GM19468 (cell line): ENCODE measurements around the gene WFIKKN1.

Experiments used
- ATAC-seq: cut with Tn5 transposase; IDR thresholded peaks from one replicate; pipeline ENCODE4 v1.9.1; 2021; ENCODE audit warnings: mild to moderate bottlenecking, moderate library complexity, moderate number of reproducible peaks; ENCODE audit not compliant: unreplicated experiment; ENCODE audit errors: extremely low read depth

WFIKKN1 gene

DNA sequence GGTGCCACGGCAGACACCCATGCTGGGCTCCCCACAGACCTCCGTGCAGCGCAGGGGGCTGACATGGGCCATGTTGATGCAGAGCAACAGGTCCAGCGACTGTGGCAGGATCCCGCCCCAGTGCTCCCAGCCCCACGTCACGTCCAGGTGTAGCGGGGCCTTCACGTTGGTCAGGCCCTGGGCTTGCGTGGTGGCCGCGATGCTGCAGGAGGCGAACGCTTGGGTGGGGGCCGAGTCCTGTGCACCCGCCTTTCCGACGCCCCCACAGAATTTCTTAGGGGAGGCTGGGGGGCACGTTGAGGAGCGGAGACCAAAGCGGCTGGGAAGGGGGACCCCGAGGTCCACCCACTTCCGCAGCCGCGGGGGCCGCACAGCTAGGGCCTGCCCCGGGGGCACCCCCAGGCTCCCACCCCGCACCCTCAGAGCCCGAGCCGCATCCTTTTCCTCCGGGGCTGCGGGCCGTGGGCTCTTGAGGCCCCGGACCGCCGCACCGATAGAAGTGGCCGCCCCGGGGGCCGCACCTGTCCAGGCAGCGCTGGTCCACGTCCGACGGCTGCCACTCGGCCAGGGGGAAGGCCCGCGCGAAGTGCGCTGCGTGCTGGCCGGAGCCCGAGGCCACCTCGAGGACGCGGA lies 4.9 kb downstream of the WFIKKN1 start:
- ATAC-seq, result no peak

DNA sequence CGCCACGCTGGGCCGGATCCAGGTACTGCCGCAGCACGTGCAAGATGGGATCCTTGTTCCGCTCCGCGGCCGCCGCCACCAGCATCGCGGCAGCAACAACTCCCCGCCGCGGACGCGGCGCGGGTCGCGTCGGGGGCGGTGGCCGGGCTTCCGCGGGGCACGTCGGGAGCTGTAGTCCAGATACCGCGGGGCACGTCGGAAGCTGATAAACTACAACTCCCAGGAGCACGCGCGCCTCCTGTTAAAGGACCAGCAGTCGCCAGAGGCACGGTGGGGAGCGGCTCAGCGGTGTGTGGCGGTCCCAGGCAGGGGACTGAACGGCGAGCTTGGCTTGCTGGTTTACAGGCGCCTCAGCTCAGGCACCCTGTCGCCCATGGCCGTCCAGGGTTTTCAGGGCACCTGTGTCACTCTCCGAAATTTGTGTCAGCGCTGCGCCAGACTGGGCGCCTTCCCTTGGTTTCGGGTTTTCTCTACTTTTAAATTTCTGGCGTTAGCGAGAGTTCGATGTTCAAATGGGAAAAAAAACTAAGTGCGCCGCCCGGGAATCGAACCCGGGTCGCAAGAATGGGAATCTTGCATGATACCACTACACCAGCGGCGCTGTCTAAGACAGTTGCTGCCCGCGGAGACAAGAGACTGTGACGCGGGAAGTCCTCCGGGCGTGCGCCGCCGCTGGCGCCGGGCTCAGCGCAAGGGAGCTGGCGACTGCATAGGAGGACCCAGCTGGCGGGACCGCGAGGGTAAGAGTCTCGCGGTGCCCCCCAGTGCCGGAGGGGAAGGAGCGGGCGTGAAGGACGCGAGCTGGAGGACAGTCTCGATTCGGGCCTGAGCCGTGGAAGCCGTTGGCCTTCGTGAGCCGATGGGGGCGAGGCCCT lies 5.7 kb downstream of the WFIKKN1 start, which contains the start of gene METTL26:
TSS of gene METTL26 (minus strand) at position 100 of the 875 bp plus-strand sequence. CDS start at position 85, 15 bp downstream.
- ATAC-seq, result peak; percentile 40

GRCh38 chr16:637081-638018 lies 6.6 kb downstream of the WFIKKN1 start:
- ATAC-seq, result no peak

DNA sequence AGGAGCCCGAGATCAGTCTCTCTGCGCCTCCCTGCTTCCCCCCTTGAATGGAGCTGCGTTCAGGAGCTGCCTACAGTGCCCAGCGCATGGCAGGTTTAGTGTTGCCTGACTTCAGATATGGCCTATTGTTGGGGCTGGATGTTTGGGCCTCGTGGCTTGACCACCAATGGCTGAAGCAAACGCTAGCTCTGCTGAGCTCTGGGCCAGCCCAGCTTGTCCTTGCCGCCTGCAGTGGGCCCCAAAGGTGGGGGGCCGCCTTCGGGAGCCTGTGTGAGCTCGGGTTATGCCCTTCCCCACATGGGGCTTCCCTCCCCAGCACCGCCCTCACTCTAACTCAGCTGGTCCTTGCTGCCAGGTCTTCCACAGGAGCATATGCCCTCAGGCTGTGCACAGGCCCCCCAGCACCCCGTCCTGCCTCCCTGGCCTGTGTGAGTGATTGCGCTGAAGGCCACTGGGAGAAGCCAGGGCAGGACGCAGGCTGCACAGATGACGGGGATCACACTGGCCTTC lies 7.3 kb downstream of the WFIKKN1 start:
- ATAC-seq, result no peak

DNA sequence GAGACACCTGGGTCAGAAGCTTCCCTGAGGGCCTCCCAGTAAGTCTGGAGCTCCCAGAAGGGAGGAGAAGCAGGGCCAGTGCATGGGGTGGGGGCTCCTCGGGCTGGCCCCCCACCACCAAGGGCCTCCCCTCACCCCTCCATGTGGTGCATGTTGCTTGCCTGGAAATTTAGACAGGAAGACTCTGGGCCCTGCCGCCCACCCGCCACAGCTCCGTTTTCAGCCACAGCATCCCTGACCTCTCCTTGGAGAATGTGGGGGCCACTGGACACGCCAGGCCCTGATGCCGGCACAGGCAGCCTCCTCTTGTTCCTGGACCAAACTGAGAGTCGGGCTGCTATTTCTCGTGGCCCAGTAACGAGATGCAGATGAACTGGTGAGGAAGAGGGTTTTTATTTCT lies 8.1 kb downstream of the WFIKKN1 start:
- no peak for ATAC-seq

- no peak for ATAC-seq
Measured at GRCh38 chr16:640614-641013, 9.8 kb downstream of the WFIKKN1 start.

DNA sequence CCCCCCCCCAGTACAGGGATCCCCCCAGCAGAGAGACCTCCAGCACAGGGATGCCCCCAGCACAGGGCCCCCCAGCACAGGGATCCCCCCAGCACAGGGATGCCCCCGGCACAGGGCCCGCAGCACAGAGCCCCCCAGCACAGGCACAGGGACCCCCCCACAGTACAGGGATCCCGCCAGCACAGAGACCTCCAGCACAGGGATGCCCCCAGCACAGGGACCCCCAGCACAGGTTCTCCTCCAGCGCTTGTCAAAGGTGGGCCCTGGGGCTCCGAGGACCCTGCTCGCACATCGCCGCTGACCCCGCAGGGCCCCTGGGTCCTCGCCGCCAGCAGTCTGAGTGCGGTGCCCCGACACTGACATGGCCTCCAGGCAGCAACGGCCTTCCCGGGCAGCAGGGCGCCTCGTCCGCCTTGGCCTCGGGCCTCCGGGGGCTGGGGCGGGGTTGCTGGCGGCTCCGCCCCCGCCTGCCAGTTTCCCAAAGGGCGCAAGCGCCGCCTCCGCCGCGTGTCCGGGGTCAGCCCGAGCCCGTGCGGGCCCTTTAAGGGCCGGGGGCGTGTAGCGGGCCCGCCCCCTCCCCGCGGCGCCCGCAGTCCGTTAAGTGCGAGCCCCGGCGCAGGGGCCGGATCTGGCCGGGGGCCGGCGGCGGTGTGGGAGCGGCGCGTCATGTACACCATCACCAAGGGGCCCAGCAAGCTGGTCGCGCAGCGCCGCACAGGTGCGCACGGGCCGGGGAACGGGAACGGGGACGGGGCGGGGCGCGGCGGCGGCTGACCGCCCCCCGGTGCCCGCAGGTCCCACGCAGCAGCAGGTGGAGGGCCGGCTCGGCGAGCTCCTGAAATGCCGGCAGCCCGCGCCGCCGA lies 10.8 kb downstream of the WFIKKN1 start, which contains the start of gene MCRIP2:
TSS of gene MCRIP2 (plus strand) at position 503 of the 863 bp plus-strand sequence. CDS start at position 667, 164 bp downstream.
- peak; percentile 24 for ATAC-seq

GRCh38 chr16:642189-643049 lies 11.6 kb downstream of the WFIKKN1 start:
- peak; percentile 1 for ATAC-seq

DNA sequence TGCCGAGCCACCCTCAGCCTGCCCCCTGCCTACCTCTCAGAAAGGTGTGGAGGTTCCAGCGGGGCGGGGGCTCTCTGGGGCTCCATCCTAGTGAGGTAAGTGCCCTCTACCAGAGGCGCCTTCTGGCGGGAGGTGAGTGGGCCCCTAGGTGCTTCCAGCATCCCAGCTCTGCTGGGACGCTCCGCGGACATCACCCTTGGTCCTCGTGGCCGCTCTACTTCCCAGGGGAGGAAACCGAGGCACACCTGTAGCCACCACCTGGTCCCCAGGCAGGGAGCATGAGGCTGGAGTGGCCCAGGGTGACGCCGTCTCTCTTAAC lies 12.2 kb downstream of the WFIKKN1 start:
- ATAC-seq, result no peak

DNA sequence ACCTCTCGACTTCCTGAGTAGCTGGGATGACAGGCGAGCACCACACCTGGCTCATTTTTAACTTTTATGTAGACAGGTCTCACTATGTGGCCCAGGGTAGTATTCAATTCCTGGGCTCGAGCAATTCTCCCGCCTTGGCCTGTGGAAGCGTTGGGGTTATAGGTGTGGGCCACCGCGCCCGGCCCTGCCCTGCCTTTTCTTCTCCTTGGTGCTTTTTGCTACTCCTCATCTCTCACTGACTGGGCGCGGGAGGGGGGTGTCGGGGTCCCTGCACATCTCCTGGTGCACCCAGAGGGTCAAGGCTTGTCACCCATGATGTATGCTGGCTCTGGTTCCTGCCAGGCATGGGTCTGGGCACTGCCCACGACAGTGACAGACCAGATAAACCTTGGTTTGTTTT lies 13.8 kb downstream of the WFIKKN1 start:
- ATAC-seq, result no peak

DNA sequence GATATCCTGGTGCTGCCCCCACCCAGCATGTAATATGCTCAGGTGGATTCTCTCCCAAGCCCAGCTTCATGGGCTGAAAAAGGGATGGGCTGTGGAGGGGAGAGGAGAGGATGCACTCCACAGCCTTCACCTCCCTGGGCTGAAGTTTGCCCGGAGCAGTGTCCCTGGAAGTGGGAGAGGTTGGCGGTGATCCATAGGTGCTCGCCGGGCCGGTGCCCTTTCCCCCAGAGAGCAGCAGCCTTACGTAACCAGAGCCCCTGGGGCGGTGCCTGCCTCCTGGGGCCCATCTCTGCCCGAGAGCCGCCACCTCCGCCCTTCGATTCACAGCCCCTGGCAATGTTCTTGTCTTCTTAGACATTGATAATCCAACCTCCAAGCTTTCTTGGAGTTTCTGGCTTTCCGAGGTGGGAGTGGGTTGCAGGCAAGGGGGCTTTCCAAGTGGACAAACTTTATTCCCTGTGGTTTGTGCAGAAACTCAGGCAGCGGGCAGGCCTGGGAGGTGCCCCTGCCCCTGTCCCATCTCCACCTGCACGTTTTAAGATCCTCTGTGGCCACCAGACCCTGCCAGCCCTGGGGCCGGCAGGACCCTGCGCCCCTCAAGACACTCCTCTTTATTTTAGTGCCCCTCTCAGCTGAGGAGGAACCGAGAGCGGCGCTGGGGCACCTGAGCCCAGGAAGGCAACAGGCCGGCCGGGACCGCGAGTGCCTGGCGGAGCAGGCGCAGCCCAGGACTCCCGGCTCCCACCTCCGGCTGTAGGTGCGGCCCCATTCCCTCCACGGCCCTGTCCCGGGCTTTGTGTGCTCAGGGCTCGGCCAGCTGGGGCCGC lies 15.3 kb downstream of the WFIKKN1 start:
- no peak for ATAC-seq

DNA sequence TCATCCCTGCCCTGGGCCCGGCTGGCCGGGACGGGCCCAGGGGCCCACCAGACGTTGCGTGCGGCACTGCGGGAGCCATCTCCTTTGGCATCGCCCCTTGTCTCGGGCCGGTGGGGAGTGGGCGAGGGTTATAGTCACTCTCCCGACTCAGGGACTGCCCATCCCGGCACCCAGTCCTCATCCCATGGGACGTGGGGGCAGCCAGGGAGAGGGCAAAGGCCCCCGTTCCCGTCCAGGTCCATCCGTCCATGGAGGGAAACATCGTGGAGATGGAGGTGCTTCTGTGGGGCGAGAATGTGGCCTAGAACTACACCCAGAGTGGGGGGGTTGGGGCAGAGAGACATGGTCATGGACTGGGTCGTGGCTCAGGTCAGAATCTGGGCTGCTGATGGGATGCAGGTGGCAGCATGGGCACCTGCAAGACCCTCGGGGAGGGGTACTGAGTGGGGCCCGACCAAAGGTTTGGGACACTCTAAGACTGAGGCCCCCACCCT lies 15.9 kb downstream of the WFIKKN1 start:
- no peak for ATAC-seq

DNA sequence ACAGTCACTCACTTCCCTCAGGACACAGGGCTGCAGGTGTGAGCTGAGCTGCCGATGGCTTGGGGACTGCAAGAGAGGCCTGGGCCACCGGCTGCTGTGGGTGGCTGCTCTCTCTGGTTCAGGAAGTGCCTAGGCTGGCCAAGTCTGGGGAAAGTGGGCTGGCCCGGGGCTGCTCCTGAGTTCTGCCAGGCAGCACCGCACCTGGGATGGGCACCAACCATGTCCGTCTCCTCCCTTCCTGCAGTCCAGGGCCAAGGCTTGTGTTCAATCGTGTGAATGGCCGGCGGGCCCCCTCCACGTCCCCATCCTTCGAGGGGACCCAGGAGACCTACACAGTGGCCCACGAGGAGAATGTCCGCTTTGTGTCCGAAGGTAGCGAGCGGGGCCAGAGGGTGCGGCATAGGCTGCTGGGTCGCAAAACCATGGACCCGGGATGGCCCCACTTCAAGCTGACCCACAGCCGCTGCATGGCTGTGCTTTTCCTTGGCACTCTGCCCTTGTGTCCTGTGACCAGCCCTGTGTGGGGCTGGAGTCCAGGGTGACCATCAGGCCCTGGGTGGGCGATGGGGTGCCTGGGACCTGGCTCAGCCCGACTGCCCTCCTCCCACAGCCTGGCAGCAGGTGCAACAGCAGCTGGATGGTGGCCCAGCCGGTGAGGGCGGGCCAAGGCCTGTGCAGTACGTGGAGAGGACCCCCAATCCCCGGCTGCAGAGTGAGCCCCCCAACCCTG lies 16.6 kb downstream of the WFIKKN1 start:
- no peak for ATAC-seq

DNA sequence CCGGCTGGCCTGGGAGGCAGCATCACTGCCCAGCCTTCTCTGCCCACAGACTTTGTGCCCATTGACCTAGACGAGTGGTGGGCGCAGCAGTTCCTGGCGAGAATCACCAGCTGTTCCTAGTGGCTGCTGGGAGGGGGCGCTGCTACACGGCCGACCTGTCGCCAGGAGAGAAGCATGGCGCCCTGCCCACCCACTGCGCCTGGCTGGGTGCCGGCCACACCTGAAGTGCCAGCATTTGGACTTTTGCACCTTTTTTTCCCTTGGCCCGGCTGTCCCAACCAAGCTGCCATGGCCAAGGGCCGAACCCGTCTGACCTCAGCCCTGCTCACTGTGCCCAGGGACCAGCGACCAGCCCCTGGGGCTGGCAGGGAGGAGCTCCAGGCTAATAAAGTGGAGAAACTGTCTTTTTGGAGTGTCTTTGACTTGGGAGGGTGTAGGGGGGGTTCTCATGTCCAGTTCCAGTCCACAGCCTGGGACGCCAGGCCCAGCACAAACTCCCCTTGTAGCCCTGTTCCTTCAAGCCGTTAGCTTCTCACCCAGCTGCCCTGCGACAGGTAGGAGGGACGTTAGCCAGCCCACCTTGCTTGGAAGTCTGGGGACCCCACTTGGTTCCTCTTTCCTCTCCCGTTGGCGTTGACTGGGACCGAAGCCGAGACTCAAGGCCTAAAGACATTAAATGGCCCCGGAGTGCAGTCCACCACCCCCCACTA lies 17.4 kb downstream of the WFIKKN1 start:
- ATAC-seq, result no peak

GRCh38 chr16:648781-649589 lies 18.2 kb downstream of the WFIKKN1 start, which contains the start of gene WDR90:
Gene WDR90, plus strand, starts transcription at chr16:649365. Its CDS starts 52 bp downstream, at chr16:649417.
- peak; percentile 69 for ATAC-seq
